B cell (primary cell): ENCODE measurements around the gene SNRPD3.

Experiments
- EZH2 ChIP-seq: IDR thresholded peaks from 2 replicates; pipeline ENCODE4 v1.6.1; 2012; ENCODE audit warnings: borderline replicate concordance, low read depth, mild to moderate bottlenecking, moderate library complexity, low read length; ENCODE audit not compliant: insufficient read depth, poor library complexity, severe bottlenecking
- TF ChIP-seq, protein P1 (sequence below): fragments of 200-600 bp; IDR thresholded peaks from one replicate; pipeline ENCODE4 v1.8.0; 2022; ENCODE audit warnings: antibody characterized with exemption, mild to moderate bottlenecking

DNA sequence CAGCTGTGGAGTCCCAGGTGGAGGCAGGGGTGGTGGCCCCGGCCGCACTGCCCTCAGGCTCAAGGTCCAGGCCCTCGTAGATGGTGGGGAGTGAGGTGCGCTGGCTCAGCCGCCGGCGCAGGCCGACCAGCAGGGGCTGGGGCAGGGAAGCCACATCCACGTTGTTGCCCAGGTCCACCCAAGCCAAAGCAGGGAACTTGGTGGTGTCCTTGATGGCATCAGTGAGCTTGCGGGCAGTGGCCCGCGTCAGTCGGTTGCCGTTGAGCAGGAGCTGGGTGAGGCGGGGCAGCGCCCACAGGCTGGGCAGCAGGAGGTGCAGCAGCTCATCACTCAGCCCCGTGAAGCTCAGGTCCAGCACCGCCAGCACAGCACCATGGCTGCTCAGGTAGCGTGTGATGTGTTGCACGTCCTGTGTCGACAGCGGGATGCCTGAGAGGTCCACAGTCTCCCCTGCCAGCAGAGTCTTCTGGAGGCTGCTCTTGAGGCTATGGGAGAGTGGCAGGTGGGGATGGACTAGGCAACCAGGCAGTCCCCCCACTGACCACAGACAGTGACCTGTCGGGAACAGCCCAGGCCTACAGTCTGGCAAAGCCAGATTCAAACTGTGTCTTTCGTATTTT is 30.2 kb downstream of the SNRPD3 start:
- TF ChIP-seq, protein P1, sequence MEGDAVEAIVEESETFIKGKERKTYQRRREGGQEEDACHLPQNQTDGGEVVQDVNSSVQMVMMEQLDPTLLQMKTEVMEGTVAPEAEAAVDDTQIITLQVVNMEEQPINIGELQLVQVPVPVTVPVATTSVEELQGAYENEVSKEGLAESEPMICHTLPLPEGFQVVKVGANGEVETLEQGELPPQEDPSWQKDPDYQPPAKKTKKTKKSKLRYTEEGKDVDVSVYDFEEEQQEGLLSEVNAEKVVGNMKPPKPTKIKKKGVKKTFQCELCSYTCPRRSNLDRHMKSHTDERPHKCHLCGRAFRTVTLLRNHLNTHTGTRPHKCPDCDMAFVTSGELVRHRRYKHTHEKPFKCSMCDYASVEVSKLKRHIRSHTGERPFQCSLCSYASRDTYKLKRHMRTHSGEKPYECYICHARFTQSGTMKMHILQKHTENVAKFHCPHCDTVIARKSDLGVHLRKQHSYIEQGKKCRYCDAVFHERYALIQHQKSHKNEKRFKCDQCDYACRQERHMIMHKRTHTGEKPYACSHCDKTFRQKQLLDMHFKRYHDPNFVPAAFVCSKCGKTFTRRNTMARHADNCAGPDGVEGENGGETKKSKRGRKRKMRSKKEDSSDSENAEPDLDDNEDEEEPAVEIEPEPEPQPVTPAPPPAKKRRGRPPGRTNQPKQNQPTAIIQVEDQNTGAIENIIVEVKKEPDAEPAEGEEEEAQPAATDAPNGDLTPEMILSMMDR = no peak
- TF ChIP-seq EZH2 = no peak
